Endometrial microvascular endothelial cells (primary cell): ENCODE results near the gene FSTL1. TPM values are rescaled to one million over a fixed set of nuclear protein-coding genes. Genes with fewer than 3 reads are reported as not detected.

Experiments used
- in situ Hi-C: cut with HindIII; loops from 2 replicates; pipeline ENCODE4 v1.10.0; 2017; ENCODE audit warnings: low sequenced_read_pairs, low pct_unique_long_range_greater_than_20kb; ENCODE audit errors: inconsistent ontology term
- total RNA-seq: library from RNA; depleted of rRNA; stranded (reverse); fragments of >200 nt; gene quantifications from one replicate; pipeline ENCODE4 v1.2.3, GENCODE V29; 2015; ENCODE audit errors: inconsistent ontology term

The FSTL1 gene, protein sequence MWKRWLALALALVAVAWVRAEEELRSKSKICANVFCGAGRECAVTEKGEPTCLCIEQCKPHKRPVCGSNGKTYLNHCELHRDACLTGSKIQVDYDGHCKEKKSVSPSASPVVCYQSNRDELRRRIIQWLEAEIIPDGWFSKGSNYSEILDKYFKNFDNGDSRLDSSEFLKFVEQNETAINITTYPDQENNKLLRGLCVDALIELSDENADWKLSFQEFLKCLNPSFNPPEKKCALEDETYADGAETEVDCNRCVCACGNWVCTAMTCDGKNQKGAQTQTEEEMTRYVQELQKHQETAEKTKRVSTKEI
- 534 TPM for total RNA-seq

DNA sequence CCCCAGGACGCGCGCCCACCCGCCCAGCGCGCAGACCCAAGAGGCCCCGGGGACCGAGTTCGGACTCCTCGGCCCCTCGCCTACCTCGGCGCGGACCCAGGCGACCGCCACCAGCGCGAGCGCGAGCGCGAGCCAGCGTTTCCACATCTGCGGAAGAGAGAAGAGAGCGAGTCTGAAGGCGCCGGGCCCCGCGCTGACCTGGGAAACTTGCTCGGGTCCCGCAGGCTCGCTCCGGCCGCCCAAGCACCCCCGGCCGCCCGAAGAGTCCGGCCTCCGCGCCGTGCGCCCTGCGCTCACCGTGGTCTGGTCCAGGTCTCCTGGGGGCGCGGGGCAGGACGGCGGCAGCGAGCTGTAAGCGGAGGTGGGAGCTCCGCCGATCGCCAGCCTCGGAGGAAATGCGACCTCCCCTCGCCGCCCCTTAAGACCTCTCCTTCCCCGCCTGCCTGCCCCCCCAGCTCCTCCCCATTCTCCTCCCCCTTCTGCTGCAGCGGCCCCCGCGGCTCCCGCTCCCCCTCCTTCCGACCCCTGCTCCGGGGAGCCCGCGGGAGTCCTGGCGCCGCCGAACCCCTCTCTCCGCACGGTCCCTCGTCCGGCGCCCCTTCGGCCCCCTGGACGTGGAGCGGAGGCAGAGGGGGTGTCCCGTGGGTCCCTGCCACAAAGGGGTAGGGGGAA is at the start of gene FSTL1:
FSTL1 (minus strand) TSS at position 393 of the 672 bp plus-strand sequence; CDS start at position 147, 246 bp downstream.
- in situ Hi-C loops = no loop called here

- in situ Hi-C loops = no loop called here
Observed at GRCh38 chr3:120498556-120499346, 48.0 kb upstream of the FSTL1 start.

DNA sequence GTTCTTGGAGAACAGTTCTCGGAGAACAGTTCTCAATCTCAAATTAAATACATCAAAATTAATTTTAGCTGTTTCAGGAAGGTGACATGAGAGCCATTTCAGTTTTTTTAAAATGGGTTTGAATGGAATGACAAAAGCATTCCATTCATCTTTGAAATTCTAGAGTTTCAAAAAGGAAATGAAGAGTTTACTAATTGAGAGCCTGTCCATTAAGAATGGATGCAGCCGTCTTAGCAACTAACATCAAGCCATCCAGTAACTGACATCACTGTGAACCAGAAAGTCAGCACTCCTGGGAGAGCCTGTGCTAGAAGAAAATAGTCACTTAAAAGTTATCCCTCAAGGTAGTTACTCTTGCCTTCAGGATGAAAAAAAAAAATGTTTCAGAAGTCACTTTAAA is 47.0 kb upstream of the FSTL1 start:
- in situ Hi-C loops = no loop called here

DNA sequence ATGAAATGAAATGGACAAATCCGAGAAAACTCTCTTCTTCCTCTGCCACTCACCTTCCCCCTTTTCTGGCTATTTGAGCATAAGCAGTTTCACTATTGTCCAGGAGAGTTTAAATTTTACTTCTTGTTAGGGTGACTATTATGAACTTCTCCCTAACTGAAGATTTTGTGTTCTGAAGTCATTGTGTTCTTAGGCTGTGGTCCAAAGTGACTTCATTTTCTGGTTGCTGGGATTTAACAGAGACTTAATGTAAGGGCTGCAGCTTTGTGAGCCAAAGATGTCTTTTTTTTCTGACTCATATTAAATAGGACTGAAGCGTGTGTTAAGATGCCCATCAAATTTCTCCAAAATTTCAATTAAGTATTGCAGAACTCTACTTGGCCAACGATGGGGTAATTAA is 46.5 kb upstream of the FSTL1 start:
- in situ Hi-C loops = no loop called here

GRCh38 chr3:120496278-120497002 is 45.6 kb upstream of the FSTL1 start:
- in situ Hi-C loops = no loop called here

DNA sequence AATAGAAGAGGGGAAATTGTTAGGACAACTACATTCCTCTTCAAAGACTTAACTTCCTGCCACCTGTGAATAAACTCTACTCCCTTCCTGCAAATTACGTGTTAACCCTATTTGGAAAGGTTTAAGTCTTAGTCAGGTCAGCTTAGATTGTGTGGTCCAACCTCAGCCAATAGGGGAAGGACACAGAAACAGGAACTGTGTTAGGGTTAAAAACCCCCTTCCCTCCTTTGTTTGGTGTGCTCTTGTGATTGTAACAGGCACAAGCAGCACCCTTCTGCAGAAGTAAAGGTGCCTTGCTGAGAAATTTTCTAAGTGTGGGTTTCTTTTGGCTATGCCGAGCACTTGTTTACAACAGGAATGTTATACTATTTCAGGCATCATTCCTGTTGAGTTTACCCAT is 45.0 kb upstream of the FSTL1 start:
- in situ Hi-C loops = no loop called here

- in situ Hi-C loops = no loop called here
Observed at GRCh38 chr3:120492103-120492502, 41.3 kb upstream of the FSTL1 start.

GRCh38 chr3:120489421-120489820 is 38.6 kb upstream of the FSTL1 start:
- in situ Hi-C loops = no loop called here

DNA sequence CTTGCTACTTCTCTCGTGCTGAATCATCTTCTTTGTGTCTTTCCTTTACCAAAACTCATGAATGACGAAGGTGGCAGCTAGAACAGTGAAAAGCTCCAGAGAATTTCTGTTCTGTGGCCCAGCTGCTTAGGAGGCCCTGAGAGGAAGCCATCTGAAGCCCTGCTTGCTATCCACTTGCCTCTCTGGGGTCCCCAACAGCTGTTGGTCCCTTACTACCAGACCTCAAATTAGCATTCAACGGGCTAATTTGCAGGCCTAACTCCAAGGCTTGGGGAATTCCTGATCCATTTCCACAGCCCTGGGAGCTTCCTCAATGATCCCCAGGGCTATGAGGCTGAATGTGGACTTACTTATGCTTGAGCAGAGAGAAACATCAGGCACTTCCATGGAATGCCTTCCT is 37.5 kb upstream of the FSTL1 start:
- in situ Hi-C loops = no loop called here

GRCh38 chr3:120487191-120487650 is 36.4 kb upstream of the FSTL1 start:
- in situ Hi-C loops = no loop called here

GRCh38 chr3:120481081-120481480 is 30.3 kb upstream of the FSTL1 start:
- in situ Hi-C loops = no loop called here

GRCh38 chr3:120477781-120478180 is 27.0 kb upstream of the FSTL1 start:
- in situ Hi-C loops = no loop called here

DNA sequence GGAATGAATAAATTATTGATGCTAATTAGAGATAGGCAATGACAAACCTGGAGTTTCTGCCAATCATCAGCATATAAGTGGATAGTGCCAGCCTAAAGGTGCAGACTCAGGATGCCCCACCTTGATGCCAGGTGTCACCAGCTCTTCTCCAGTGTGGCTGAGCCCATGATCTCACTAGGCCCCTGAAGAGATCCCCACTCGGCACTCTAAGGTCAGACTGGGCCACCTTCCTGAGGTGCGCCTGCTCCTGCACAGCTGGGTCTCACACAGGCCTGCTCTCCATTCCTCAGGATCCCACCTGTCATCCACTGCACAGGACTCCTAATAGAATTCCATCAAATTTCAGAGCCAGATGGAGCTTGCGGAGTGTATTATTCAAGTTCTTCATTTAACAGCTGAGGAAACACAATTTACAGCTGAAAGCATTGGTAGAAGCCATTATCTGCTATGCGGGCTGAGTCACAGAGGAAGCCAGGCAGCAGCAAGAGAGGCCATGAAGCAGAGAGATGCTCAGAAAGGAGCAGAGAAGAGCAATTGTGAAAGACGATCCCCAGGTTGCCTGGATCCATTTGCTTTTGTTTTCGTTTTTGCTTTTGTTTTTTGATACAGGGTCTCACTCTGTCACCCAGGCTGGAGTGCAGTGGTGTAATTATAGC is 25.1 kb upstream of the FSTL1 start:
- in situ Hi-C loops = no loop called here

DNA sequence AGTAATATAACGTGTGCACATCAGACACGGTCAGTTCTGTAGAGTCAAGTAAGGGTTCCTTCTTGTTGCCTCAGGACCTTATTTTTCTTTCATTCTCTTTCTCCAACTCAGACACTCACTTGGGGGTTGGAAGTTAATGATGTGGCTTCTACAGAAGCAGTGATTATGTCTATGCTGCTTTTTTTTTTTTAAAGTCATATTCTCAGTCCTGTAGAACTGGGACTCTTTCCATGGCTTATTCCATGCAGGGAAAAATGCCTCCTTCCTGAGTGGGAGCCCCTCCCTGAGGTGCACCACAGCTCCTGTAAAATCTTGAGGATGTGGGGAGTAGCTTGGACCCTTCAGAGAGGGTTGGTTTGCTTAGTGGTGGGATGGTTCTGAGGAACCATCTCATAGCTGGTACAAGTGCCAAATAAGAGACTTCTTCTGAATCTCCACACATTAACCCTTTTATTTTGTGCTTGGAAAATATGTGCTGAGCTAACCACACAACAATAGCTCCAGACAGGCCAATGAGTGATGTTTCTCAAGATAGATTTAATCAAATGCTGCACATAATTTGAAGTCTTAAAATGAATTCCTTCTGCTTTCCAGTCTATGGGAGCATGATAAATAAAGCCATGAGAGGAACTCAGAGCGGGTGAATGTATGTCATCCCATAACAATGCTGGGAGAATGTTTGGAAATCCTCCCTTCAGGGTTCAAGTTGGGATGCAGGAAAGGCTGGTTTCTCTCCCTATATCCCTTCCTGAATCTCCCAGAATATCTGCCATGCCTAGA is 23.3 kb upstream of the FSTL1 start:
- in situ Hi-C loops = no loop called here

DNA sequence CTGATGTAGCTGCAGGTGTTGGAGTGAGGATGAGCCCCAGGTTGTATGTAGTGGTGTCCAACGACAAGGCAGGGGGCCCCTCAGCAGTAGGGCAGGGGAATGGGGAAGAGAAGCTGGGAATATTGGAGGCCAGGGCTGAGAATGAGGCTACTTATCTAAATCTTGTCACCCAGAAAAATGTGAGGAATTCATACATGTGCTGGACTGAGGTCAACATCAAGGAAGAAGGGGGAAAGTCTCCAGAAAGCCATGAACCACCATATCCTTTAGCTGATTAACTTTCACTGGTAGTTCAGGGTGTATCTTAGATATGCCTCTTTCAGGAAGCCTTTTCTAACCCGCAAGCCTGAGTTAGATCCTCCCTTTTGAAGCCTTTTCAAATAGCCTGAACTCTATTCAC is 22.6 kb upstream of the FSTL1 start:
- in situ Hi-C loops = no loop called here

DNA sequence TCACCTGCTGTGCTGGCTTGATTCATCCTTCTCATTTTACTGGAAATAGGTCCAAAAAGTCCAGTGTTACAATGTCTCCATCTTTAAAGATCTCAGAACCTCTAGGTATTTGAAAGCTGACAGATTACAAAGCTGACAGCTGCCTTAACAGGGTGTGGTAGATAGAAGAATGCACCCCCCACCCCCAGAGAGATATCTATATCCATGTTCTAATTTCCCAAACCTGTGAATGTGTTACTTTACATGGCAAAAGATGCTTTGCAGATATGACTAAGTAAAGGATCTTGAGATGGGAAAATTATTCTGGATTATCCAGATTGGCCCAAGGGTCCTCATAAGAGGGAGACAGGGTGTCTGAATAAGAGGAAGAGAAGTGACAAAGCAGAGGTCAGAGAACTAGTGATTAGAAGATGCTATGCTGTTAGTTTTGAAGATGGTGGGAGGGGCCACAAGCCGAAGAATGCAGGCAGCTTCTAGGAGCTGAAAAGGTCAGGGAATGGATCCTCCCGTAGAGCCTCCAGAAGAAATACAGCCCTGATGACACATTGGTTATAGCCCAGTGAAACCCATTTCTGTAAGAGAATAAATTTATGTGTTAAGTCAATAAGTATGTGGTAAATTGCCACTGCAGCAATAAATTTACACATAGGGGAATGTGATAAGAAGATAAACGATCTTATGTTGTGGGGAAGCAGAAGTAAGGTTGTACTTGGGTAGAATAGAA is 21.5 kb upstream of the FSTL1 start:
- in situ Hi-C loops = no loop called here

DNA sequence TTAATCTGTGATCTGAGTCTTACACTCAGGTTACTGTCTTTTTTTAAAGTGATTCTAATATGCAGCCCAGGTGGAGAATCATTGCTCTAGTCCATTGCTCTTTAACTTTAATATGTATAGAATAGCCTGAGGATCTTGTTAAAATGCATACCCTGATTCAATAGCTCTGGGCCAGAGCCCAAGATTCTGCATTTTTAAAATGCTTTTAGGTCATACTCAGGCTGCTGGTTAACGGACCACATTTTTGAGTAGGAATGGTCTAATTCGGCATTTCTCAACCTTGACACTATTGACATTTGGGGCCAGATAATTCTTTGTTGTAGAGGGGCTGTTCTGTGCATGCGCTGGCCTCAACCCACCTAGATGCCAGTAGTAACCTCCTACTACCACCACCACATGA is 20.9 kb upstream of the FSTL1 start:
- in situ Hi-C loops = no loop called here
